ENCODE results near the gene FADD.

The FADD gene

GRCh38 chr11:70202920-70203750 lies at the start of gene FADD:
FADD (plus strand) TSS chr11:70203296; CDS start chr11:70203460, 164 bp downstream.
- DNase-seq (ENCODE audit: low spot score): peak; percentile 93

GRCh38 chr11:70155386-70155785 lies 47.7 kb upstream of the FADD start:
- no peak for DNase-seq (ENCODE audit: low spot score)

GRCh38 chr11:70156291-70157037 lies 46.6 kb upstream of the FADD start:
- DNase-seq (ENCODE audit: low spot score): no peak

- peak; percentile 89 for DNase-seq (ENCODE audit: low spot score)
These were observed 44.9 kb upstream of the FADD start for GRCh38 chr11:70158201-70158600.

- DNase-seq (ENCODE audit: low spot score): no peak
These were observed 44.2 kb upstream of the FADD start for GRCh38 chr11:70158757-70159389.

- DNase-seq (ENCODE audit: low spot score): no peak
These were observed 43.2 kb upstream of the FADD start for GRCh38 chr11:70159627-70160570.

GRCh38 chr11:70161043-70161625 lies 42.0 kb upstream of the FADD start:
- DNase-seq (ENCODE audit: low spot score): no peak

- DNase-seq (ENCODE audit: low spot score): no peak
These were observed 38.4 kb upstream of the FADD start for GRCh38 chr11:70164705-70165104.

GRCh38 chr11:70167120-70167519 lies 36.0 kb upstream of the FADD start:
- DNase-seq (ENCODE audit: low spot score): no peak

GRCh38 chr11:70167723-70168404 lies 35.2 kb upstream of the FADD start:
- no peak for DNase-seq (ENCODE audit: low spot score)

GRCh38 chr11:70168405-70168754 lies 34.7 kb upstream of the FADD start:
- DNase-seq (ENCODE audit: low spot score): no peak

GRCh38 chr11:70169127-70169526 lies 34.0 kb upstream of the FADD start:
- DNase-seq (ENCODE audit: low spot score): no peak

GRCh38 chr11:70169632-70170031 lies 33.5 kb upstream of the FADD start:
- no peak for DNase-seq (ENCODE audit: low spot score)

- DNase-seq (ENCODE audit: low spot score): no peak
These were observed 32.4 kb upstream of the FADD start for GRCh38 chr11:70170596-70171210.

- DNase-seq (ENCODE audit: low spot score): no peak
These were observed 30.1 kb upstream of the FADD start for GRCh38 chr11:70173018-70173417.

GRCh38 chr11:70174547-70175235 lies 28.4 kb upstream of the FADD start:
- no peak for DNase-seq (ENCODE audit: low spot score)

- DNase-seq (ENCODE audit: low spot score): no peak
These were observed 27.8 kb upstream of the FADD start for GRCh38 chr11:70175236-70175698.

- DNase-seq (ENCODE audit: low spot score): peak; percentile 99
These were observed 26.0 kb upstream of the FADD start for GRCh38 chr11:70176940-70177689.

- DNase-seq (ENCODE audit: low spot score): no peak
These were observed 22.2 kb upstream of the FADD start for GRCh38 chr11:70180906-70181305.

All from iPS-NIHi11 (cell line).